ENCODE data around the gene HRCT1.

- no peak for TF ChIP-seq CTCF (IDR thresholded peaks at IDR 0.05; ENCODE audit: insufficient read depth, low read length, poor library complexity, severe bottlenecking)
- no peak for TF ChIP-seq EZH2phosphoT487 (conservative IDR thresholded peaks at IDR 0.05; ENCODE audit: low read length)
These were observed 44.7 kb upstream of the HRCT1 start for GRCh38 chr9:35861161-35861897.
